HEK293 (cell line): ENCODE data around the gene RING1.
A peak's percentile ranks its signal among the peaks of the same experiment; 100 is the strongest.

Experiments used
- CTCF ChIA-PET: fragments of 350-600 bp; formaldehyde crosslinking; extraction: SDS; loops from one replicate; lab custom pipeline; 2021; ENCODE audit warnings: antibody characterized with exemption; lab: Yijun Ruan, JAX
- POLR2A ChIA-PET: fragments of 300-600 bp; formaldehyde crosslinking; extraction: SDS; loops from one replicate; lab custom pipeline; 2020; ENCODE audit warnings: antibody characterized with exemption, inconsistent platforms; lab: Yijun Ruan, JAX
- H3K27ac ChIP-seq: fragments of 200-500 bp; sonication (Bioruptor generic); 2 replicates; pipeline ENCODE4 v1.5.1; 2014; ENCODE audit warnings: low read depth, low read length, control low read depth, inconsistent platforms; ENCODE audit errors: extremely low read depth
- H3K36me3 ChIP-seq, 2 experiments: fragments of 200-500 bp in 1 of 2; sonication (Bioruptor generic) in 1 of 2; 1 replicate in 1 of 2; 2 replicates in 1 of 2; pipeline ENCODE4 v1.5.1; 2014 to 2017; ENCODE audit warnings: inconsistent platforms in 2 of 2, low read length in 2 of 2; ENCODE audit not compliant: control insufficient read depth in 2 of 2, insufficient read depth in 1 of 2
- H3K4me1 ChIP-seq: fragments of 200-500 bp; sonication (Bioruptor generic); 2 replicates; pipeline ENCODE4 v1.5.1; 2014; ENCODE audit warnings: mild to moderate bottlenecking, low read length, inconsistent platforms; ENCODE audit not compliant: control insufficient read depth, insufficient read depth
- H3K4me3 ChIP-seq: 2 replicates; pipeline ENCODE4 v1.5.1; 2011; ENCODE audit warnings: low read depth, mild to moderate bottlenecking, control low read depth, low read length, moderate library complexity
- H3K9me3 ChIP-seq: fragments of 200-500 bp; sonication (Bioruptor generic); 2 replicates; pipeline ENCODE4 v1.5.1; 2014; ENCODE audit warnings: low read depth, low read length, inconsistent platforms; ENCODE audit not compliant: control insufficient read depth, insufficient read depth
- BCL11A ChIP-seq: fragments of 450-650 bp; formaldehyde crosslinking; IDR thresholded peaks from 2 replicates; pipeline ENCODE4 v1.5.1; 2016; ENCODE audit warnings: low read depth, missing biosample characterization, missing genetic modification characterization
- CTCF ChIP-seq: fragments of 450-650 bp; formaldehyde crosslinking; IDR thresholded peaks from 2 replicates; pipeline ENCODE4 v1.5.1; 2016; ENCODE audit warnings: missing biosample characterization, missing genetic modification characterization
- GLIS2 ChIP-seq: fragments of 450-650 bp; formaldehyde crosslinking; IDR thresholded peaks from 2 replicates; pipeline ENCODE4 v1.5.1; 2016; ENCODE audit warnings: missing biosample characterization, missing genetic modification characterization
- HOXC10 ChIP-seq: sonication (generic); formaldehyde crosslinking; IDR thresholded peaks from 2 replicates; pipeline ENCODE4 v1.8.1; 2023; ENCODE audit warnings: mild to moderate bottlenecking, missing genetic modification reagents
- HOXD13 ChIP-seq: sonication (generic); formaldehyde crosslinking; IDR thresholded peaks from 2 replicates; pipeline ENCODE4 v1.8.0; 2022; ENCODE audit warnings: missing genetic modification reagents, borderline replicate concordance
- KLF7 ChIP-seq: fragments of 450-650 bp; formaldehyde crosslinking; IDR thresholded peaks from 2 replicates; pipeline ENCODE4 v1.5.1; 2016; ENCODE audit warnings: missing biosample characterization, missing genetic modification characterization, borderline replicate concordance
- KLF8 ChIP-seq: fragments of 450-650 bp; formaldehyde crosslinking; IDR thresholded peaks from 2 replicates; pipeline ENCODE4 v1.5.1; 2016; ENCODE audit warnings: missing biosample characterization, missing genetic modification characterization
- OSR2 ChIP-seq: fragments of 450-650 bp; formaldehyde crosslinking; IDR thresholded peaks from 2 replicates; pipeline ENCODE4 v1.5.1; 2016; ENCODE audit warnings: missing biosample characterization, missing genetic modification characterization
- SCRT2 ChIP-seq: fragments of 450-650 bp; formaldehyde crosslinking; IDR thresholded peaks from 2 replicates; pipeline ENCODE4 v1.5.1; 2016; ENCODE audit warnings: missing biosample characterization, missing genetic modification characterization
- SP2 ChIP-seq: fragments of 450-650 bp; formaldehyde crosslinking; IDR thresholded peaks from 2 replicates; pipeline ENCODE4 v1.5.1; 2016; ENCODE audit warnings: missing biosample characterization, missing genetic modification characterization
- ZBTB21 ChIP-seq: fragments of 450-650 bp; formaldehyde crosslinking; IDR thresholded peaks from 2 replicates; pipeline ENCODE4 v1.5.1; 2017; ENCODE audit warnings: missing biosample characterization, missing genetic modification characterization
- ZFP69B ChIP-seq: fragments of 450-650 bp; formaldehyde crosslinking; IDR thresholded peaks from 2 replicates; pipeline ENCODE4 v1.5.1; 2016; ENCODE audit warnings: missing biosample characterization, missing genetic modification characterization
- ZNF184 ChIP-seq: fragments of 450-650 bp; IDR thresholded peaks from 2 replicates; pipeline ENCODE4 v1.5.1; 2018; ENCODE audit warnings: missing biosample characterization, mild to moderate bottlenecking, missing genetic modification characterization
- ZNF248 ChIP-seq: fragments of 450-650 bp; formaldehyde crosslinking; IDR thresholded peaks from 2 replicates; pipeline ENCODE4 v1.5.1; 2017; ENCODE audit warnings: missing biosample characterization, missing genetic modification characterization
- ZNF324 ChIP-seq: fragments of 450-650 bp; formaldehyde crosslinking; IDR thresholded peaks from 2 replicates; pipeline ENCODE4 v1.5.1; 2016; ENCODE audit warnings: missing biosample characterization, missing genetic modification characterization
- ZNF394 ChIP-seq: fragments of 450-650 bp; formaldehyde crosslinking; IDR thresholded peaks from 2 replicates; pipeline ENCODE4 v1.5.1; 2016; ENCODE audit warnings: missing biosample characterization, missing genetic modification characterization, mild to moderate bottlenecking, moderate library complexity, borderline replicate concordance
- ZNF404 ChIP-seq: fragments of 450-650 bp; formaldehyde crosslinking; IDR thresholded peaks from 2 replicates; pipeline ENCODE4 v1.5.1; 2017; ENCODE audit warnings: missing biosample characterization, missing genetic modification characterization
- ZNF518A ChIP-seq: fragments of 450-650 bp; formaldehyde crosslinking; conservative IDR thresholded peaks from 2 replicates; pipeline ENCODE4 v1.5.1; 2016; ENCODE audit warnings: low read depth, missing biosample characterization, missing genetic modification characterization
- ZNF521 ChIP-seq: fragments of 450-650 bp; formaldehyde crosslinking; IDR thresholded peaks from 2 replicates; pipeline ENCODE4 v1.5.1; 2017; ENCODE audit warnings: missing biosample characterization, mild to moderate bottlenecking, missing genetic modification characterization
- TF ChIP-seq, protein P1 (sequence below): fragments of 450-650 bp; formaldehyde crosslinking; IDR thresholded peaks from 2 replicates; pipeline ENCODE4 v1.5.1; 2016; ENCODE audit warnings: missing biosample characterization, missing genetic modification characterization
- TF ChIP-seq, protein P2 (sequence below): fragments of 450-650 bp; formaldehyde crosslinking; IDR thresholded peaks from 2 replicates; pipeline ENCODE4 v1.5.1; 2016; ENCODE audit warnings: missing biosample characterization, missing genetic modification characterization

RING1 gene

DNA sequence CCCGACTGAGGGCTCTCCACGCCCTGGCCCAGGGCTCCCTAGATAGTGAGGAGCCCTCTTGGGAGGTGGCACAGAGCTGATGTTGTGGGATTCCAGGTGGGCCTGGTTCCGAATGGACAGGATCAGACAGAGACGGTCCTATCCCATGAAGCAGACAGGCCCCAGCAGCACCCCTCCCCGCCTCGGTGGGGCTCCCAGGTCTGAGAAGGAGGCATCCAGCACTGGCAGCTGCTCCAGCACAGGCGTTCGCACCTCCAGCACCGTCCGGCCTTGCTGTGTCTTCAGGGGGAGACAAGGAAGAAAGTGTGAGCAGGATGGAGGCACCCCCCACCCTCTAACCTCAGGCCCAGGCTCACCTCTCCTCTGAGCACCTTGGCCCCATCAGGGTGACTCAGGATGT is 44.8 kb upstream of the RING1 start (continued):
- TF ChIP-seq, protein P1, sequence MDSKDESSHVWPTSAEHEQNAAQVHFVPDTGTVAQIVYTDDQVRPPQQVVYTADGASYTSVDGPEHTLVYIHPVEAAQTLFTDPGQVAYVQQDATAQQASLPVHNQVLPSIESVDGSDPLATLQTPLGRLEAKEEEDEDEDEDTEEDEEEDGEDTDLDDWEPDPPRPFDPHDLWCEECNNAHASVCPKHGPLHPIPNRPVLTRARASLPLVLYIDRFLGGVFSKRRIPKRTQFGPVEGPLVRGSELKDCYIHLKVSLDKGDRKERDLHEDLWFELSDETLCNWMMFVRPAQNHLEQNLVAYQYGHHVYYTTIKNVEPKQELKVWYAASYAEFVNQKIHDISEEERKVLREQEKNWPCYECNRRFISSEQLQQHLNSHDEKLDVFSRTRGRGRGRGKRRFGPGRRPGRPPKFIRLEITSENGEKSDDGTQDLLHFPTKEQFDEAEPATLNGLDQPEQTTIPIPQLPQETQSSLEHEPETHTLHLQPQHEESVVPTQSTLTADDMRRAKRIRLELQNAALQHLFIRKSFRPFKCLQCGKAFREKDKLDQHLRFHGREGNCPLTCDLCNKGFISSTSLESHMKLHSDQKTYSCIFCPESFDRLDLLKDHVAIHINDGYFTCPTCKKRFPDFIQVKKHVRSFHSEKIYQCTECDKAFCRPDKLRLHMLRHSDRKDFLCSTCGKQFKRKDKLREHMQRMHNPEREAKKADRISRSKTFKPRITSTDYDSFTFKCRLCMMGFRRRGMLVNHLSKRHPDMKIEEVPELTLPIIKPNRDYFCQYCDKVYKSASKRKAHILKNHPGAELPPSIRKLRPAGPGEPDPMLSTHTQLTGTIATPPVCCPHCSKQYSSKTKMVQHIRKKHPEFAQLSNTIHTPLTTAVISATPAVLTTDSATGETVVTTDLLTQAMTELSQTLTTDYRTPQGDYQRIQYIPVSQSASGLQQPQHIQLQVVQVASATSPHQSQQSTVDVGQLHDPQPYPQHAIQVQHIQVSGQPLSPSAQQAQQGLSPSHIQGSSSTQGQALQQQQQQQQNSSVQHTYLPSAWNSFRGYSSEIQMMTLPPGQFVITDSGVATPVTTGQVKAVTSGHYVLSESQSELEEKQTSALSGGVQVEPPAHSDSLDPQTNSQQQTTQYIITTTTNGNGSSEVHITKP, result no peak
- TF ChIP-seq ZNF394 (no peak), ZNF521 (tag by site-specific recombination) (no peak)
- TF ChIP-seq, all 188 proteins: peak for 0

- Histone ChIP-seq H3K27ac (no peak overlapping the region), H3K4me3 (no peak overlapping the region), H3K9me3 (no peaks in the 10 kb centered on the region), H3K36me3 (no peaks in the 10 kb centered on the region), H3K4me1 (0 out of 2 replicates have a peak, but pooled peaks cover 2% of the 10 kb centered on the region)
- no peak for TF ChIP-seq CTCF (tag by site-specific recombination)
- no peak for TF ChIP-seq ZNF324 (tag by site-specific recombination)
- TF ChIP-seq, protein P2, sequence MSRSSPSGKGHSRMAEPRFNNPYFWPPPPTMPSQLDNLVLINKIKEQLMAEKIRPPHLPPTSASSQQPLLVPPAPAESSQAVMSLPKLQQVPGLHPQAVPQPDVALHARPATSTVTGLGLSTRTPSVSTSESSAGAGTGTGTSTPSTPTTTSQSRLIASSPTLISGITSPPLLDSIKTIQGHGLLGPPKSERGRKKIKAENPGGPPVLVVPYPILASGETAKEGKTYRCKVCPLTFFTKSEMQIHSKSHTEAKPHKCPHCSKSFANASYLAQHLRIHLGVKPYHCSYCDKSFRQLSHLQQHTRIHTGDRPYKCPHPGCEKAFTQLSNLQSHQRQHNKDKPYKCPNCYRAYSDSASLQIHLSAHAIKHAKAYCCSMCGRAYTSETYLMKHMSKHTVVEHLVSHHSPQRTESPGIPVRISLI (tag by site-specific recombination), result no peak
- no peak for TF ChIP-seq HOXD13 (CRISPR knock-in tag)
- no peak for TF ChIP-seq ZNF184
- no peak for TF ChIP-seq ZNF248 (tag by site-specific recombination)
- no peak for TF ChIP-seq SP2 (tag by site-specific recombination)
- TF ChIP-seq HOXC10 (CRISPR knock-in tag), result no peak
- TF ChIP-seq BCL11A (tag by site-specific recombination), result no peak
- no peak for TF ChIP-seq ZBTB21 (tag by site-specific recombination)
- TF ChIP-seq KLF7 (tag by site-specific recombination), result no peak
- no peak for TF ChIP-seq ZFP69B (tag by site-specific recombination)
- ChIA-PET CTCF (interaction anchor here (0.6 to 7.2 kb wide), 10 partner anchors 9 to 110 kb away, joined by 3 to 59 read pairs (median 3); no protein-coding TSS in a partner anchor), POLR2A (interaction anchor here (0.5 to 0.9 kb wide), 2 partner anchors 262 to 1473 kb away, joined by 3 read pairs; no protein-coding TSS in a partner anchor)
Observed at GRCh38 chr6:33164176-33164575, 44.1 kb upstream of the RING1 start.

DNA sequence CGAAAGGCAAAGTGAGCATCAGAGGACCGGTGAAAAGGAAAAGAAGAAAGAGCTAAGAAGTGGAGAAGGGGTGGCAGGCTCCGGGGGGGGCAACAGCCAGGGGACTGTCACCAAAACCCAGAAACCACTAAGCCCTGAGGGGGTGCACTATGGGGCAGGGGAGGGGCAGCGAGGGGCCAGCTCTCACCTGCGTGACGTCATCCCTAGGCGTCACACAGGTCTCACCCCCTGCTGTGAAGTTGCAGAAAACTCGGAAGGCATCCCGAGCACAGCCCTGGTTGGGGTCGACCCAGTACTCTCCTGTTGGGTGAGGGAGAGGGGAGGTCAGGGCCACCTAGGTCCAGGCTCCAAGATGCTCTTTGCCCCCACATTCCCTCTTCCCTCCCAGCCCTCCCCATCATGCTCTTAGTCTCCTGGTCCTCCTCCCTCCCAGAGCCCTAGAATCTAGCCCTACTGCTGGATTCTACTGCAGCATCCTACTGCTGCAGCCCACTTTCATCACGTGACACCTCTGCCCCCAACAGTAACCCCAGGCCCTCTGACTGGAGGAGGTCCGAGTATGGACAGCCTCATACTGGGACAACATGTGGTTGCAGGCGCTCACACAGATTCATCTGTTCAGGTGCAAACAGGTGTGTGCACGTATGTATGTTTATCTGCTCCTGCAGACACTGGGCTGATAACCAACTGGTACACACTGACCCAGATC is 43.5 kb upstream of the RING1 start:
- POLR2A ChIA-PET, result interaction anchor here (0.9 kb wide), 1 partner anchor 261 kb away, joined by 3 read pairs; no protein-coding TSS in a partner anchor
- CTCF ChIA-PET, result interaction anchor here (0.6 to 7.2 kb wide), 8 partner anchors 9 to 84 kb away, joined by 3 to 59 read pairs (median 3); no protein-coding TSS in a partner anchor
- TF ChIP-seq SCRT2 (0 out of 2 replicates have a peak, but pooled peaks have one; percentile 25), KLF8 (tag by site-specific recombination) (no peak), ZNF404 (no peak), ZNF518A (tag by site-specific recombination) (no peak), OSR2 (tag by site-specific recombination) (no peak), GLIS2 (tag by site-specific recombination) (peak; percentile 29; the same call in 1 of the 2 replicates)
- H3K9me3 ChIP-seq, result no peaks in the 10 kb centered on the region
- H3K36me3 ChIP-seq, result no peaks in the 10 kb centered on the region
- H3K4me1 ChIP-seq, result 0 out of 2 replicates have a peak, but pooled peaks cover 2% of the 10 kb centered on the region
- no peak overlapping the region for H3K4me3 ChIP-seq
- H3K27ac ChIP-seq, result no peak overlapping the region
